ENCODE results near the gene COL13A1. TPM values are rescaled to one million over a fixed set of nuclear protein-coding genes. Genes with fewer than 3 reads are reported as not detected.

The COL13A1 gene
- total RNA-seq, 6 experiments from 2014 or later, result 0.18 to 0.44 (median 0.30) TPM; not detected in 2

GRCh38 chr10:69911613-69912528 lies 110.2 kb downstream of the COL13A1 start:
- H3K4me1 ChIP-seq, result peaks cover 0 to 16% (median 5%) of the 10 kb centered on the region in 4 donors
- no peaks in the 10 kb centered on the region for H3K9me3 ChIP-seq
- no peak for TF ChIP-seq CTCF (IDR thresholded peaks at IDR 0.05)
- no peak for TF ChIP-seq POLR2A (IDR thresholded peaks at IDR 0.05)
- no peak overlapping the region for H3K27ac ChIP-seq
- H3K27me3 ChIP-seq, result no peaks in the 10 kb centered on the region
- intact Hi-C loops (cut with DNase I), result loop anchor here in 1 of 2 donors (10.0 kb wide), 1 partner anchor 107 kb away; the partner anchor contains the start of gene COL13A1
- 42% methylated on average over 10 of the region's 18 CpGs for WGBS (ENCODE audit: insufficient coverage, low coverage, low lambda C conversion rate, missing lambda C conversion rate)
- no peak overlapping the region for H3K4me3 ChIP-seq
- H3K36me3 ChIP-seq, result no peaks in the 10 kb centered on the region
- DNase-seq (no peak), ATAC-seq (no peak)

GRCh38 chr10:69912589-69912988 lies 110.9 kb downstream of the COL13A1 start:
- no peak overlapping the region for H3K4me3 ChIP-seq
- intact Hi-C loops (cut with DNase I), result loop anchor here in 1 of 2 donors (10.0 kb wide), 1 partner anchor 108 kb away; the partner anchor contains the start of gene COL13A1
- WGBS (ENCODE audit: insufficient coverage, low coverage, low lambda C conversion rate, missing lambda C conversion rate), result 43% methylated on average over 4 of the region's 4 CpGs
- H3K27me3 ChIP-seq, result no peaks in the 10 kb centered on the region
- H3K9me3 ChIP-seq, result no peaks in the 10 kb centered on the region
- ATAC-seq (no peak), DNase-seq (no peak)
- H3K4me1 ChIP-seq, result peaks cover 0 to 16% (median 5%) of the 10 kb centered on the region in 4 donors
- no peaks in the 10 kb centered on the region for H3K36me3 ChIP-seq
- no peak overlapping the region for H3K27ac ChIP-seq
- TF ChIP-seq POLR2A (IDR thresholded peaks at IDR 0.05) (no peak), CTCF (IDR thresholded peaks at IDR 0.05) (no peak)

- ATAC-seq (peak in 1 of 4 donors; percentile 4), DNase-seq (no peak)
- Histone ChIP-seq H3K4me3 (no peak overlapping the region), H3K4me1 (peaks cover 0 to 16% (median 5%) of the 10 kb centered on the region in 4 donors), H3K9me3 (no peaks in the 10 kb centered on the region), H3K36me3 (no peaks in the 10 kb centered on the region), H3K27ac (no peak overlapping the region), H3K27me3 (no peaks in the 10 kb centered on the region)
- intact Hi-C loops (cut with DNase I), result loop anchor here in 1 of 2 donors (10.0 kb wide), 1 partner anchor 109 kb away; the partner anchor contains the start of gene COL13A1
- no peak for TF ChIP-seq POLR2A (IDR thresholded peaks at IDR 0.05)
- TF ChIP-seq CTCF (IDR thresholded peaks at IDR 0.05), result no peak
- WGBS (ENCODE audit: insufficient coverage, low coverage, low lambda C conversion rate, missing lambda C conversion rate), result 50% methylated on average over 2 of the region's 13 CpGs
These were observed 112.1 kb downstream of the COL13A1 start for GRCh38 chr10:69913606-69914382.

- Histone ChIP-seq H3K4me3 (no peak overlapping the region), H3K4me1 (peaks cover 0 to 16% (median 5%) of the 10 kb centered on the region in 4 donors), H3K9me3 (no peaks in the 10 kb centered on the region), H3K27ac (no peak overlapping the region), H3K36me3 (no peaks in the 10 kb centered on the region), H3K27me3 (no peaks in the 10 kb centered on the region)
- DNase-seq, result peak; percentile 69 to 78 (median 76)
- TF ChIP-seq CTCF (IDR thresholded peaks at IDR 0.05) (peak; percentile 93 to 95 (median 95)), POLR2A (IDR thresholded peaks at IDR 0.05) (no peak)
- intact Hi-C loops (cut with DNase I), result loop anchor here (5.0 to 10.0 kb wide), 2 partner anchors 32 to 110 kb away; partner anchors contain the start of gene COL13A1 (in 1 of the 2)
- 18% methylated on average over 10 of the region's 13 CpGs for WGBS (ENCODE audit: insufficient coverage, low coverage, low lambda C conversion rate, missing lambda C conversion rate)
- ATAC-seq, result peak; percentile 87 to 96 (median 92)
These were observed 112.9 kb downstream of the COL13A1 start for GRCh38 chr10:69914398-69915214.
